Ishikawa (cell line): ENCODE data around the gene KAT14.

Source experiments
- CEBPB ChIP-seq: IDR thresholded peaks from 2 replicates; pipeline ENCODE4 v1.6.1; 2012
- EGR1 ChIP-seq: IDR thresholded peaks from 2 replicates; pipeline ENCODE4 v1.6.1; 2012
- FOXM1 ChIP-seq: IDR thresholded peaks from 2 replicates; pipeline ENCODE4 v1.6.1; 2012; ENCODE audit warnings: low read depth, borderline replicate concordance
- TCF12 ChIP-seq: IDR thresholded peaks from 2 replicates; pipeline ENCODE4 v1.6.1; 2012; ENCODE audit warnings: low read depth
- TEAD4 ChIP-seq: IDR thresholded peaks from 2 replicates; pipeline ENCODE4 v1.6.1; 2012
- YY1 ChIP-seq: IDR thresholded peaks from 2 replicates; pipeline ENCODE4 v1.6.1; 2012; ENCODE audit warnings: low read depth
- TF ChIP-seq, protein P1 (sequence below): IDR thresholded peaks from 2 replicates; pipeline ENCODE4 v1.6.1; 2012; ENCODE audit warnings: low read depth, mild to moderate bottlenecking

DNA sequence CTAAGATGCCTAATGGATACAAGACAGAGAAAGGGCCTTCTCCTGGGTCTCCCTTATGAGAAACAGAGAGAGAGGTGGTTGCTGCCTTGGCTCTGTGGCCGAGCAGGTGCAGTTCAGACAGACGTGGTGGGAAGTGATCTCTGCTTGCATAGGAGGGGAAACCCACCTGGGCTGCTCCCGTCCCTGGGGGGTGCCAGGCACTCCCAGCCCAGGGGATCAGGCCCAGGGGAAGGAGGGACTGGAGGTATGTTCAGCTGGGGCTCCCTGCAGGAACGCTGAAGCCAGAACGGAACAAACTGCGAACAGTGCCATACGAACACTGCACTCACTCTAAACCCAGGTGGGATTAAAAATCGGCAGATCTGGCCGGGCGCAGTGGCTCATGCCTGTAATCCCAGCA, 44.3 kb upstream of the KAT14 start:
- TF ChIP-seq, protein P1, sequence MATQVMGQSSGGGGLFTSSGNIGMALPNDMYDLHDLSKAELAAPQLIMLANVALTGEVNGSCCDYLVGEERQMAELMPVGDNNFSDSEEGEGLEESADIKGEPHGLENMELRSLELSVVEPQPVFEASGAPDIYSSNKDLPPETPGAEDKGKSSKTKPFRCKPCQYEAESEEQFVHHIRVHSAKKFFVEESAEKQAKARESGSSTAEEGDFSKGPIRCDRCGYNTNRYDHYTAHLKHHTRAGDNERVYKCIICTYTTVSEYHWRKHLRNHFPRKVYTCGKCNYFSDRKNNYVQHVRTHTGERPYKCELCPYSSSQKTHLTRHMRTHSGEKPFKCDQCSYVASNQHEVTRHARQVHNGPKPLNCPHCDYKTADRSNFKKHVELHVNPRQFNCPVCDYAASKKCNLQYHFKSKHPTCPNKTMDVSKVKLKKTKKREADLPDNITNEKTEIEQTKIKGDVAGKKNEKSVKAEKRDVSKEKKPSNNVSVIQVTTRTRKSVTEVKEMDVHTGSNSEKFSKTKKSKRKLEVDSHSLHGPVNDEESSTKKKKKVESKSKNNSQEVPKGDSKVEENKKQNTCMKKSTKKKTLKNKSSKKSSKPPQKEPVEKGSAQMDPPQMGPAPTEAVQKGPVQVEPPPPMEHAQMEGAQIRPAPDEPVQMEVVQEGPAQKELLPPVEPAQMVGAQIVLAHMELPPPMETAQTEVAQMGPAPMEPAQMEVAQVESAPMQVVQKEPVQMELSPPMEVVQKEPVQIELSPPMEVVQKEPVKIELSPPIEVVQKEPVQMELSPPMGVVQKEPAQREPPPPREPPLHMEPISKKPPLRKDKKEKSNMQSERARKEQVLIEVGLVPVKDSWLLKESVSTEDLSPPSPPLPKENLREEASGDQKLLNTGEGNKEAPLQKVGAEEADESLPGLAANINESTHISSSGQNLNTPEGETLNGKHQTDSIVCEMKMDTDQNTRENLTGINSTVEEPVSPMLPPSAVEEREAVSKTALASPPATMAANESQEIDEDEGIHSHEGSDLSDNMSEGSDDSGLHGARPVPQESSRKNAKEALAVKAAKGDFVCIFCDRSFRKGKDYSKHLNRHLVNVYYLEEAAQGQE = no peak
- TF ChIP-seq CEBPB (no peak), YY1 (no peak), FOXM1 (no peak), TEAD4 (no peak), EGR1 (no peak), TCF12 (no peak)
